HG03025 (cell line): Measurements from ENCODE around the gene DAZ3.
"Not testable (repeated sequence)": the region's sequence is repeated elsewhere in the genome, so short reads cannot be mapped to it uniquely, and the experiment has no call there.

Source experiments
- ATAC-seq: cut with Tn5 transposase; IDR thresholded peaks from one replicate; pipeline ENCODE4 v1.9.1; 2021; ENCODE audit warnings: mild to moderate bottlenecking, moderate library complexity; ENCODE audit not compliant: unreplicated experiment, low FRiP score

DAZ3 gene, protein sequence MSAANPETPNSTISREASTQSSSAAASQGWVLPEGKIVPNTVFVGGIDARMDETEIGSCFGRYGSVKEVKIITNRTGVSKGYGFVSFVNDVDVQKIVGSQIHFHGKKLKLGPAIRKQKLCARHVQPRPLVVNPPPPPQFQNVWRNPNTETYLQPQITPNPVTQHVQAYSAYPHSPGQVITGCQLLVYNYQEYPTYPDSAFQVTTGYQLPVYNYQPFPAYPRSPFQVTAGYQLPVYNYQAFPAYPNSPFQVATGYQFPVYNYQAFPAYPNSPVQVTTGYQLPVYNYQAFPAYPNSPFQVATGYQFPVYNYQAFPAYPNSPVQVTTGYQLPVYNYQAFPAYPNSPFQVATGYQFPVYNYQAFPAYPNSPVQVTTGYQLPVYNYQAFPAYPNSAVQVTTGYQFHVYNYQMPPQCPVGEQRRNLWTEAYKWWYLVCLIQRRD

DNA sequence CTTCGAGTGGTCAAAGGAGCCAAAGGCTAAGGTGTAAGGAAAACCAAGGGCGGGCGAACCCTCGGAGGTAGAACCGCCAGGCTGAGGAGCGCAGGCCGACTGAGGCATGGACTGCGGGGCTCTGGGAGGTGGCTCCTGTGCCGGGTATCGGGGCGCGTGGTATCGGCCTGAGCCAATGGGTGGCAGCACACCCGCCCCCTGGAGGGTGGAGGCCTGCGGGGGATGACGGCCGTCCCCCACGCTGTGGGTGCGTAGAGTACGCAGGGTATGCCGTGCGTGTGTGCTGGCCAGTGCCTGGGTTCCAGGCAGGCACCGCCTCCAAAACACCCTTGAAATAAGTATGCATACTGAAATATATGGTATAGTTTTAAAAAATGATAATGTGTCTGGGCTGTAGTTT, at the start of gene DAZ3:
DAZ3 (minus strand) TSS at position 101 of the 400 bp plus-strand sequence. CDS start 208 bp downstream, outside the sequence.
- not testable (repeated sequence) for ATAC-seq

DNA sequence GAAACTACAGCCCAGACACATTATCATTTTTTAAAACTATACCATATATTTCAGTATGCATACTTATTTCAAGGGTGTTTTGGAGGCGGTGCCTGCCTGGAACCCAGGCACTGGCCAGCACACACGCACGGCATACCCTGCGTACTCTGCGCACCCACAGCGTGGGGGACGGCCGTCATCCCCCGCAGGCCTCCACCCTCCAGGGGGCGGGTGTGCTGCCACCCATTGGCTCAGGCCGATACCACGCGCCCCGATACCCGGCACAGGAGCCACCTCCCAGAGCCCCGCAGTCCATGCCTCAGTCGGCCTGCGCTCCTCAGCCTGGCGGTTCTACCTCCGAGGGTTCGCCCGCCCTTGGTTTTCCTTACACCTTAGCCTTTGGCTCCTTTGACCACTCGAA, 20.4 kb upstream of the DAZ3 start, which contains the start of gene DAZ4:
DAZ4 (plus strand) TSS at position 301 of the 400 bp plus-strand sequence. CDS start 208 bp downstream, outside the sequence.
- not testable (repeated sequence) for ATAC-seq

- ATAC-seq: not testable (repeated sequence)
These were observed 11.9 kb upstream of the DAZ3 start for GRCh38 chrY:24825069-24825468.

GRCh38 chrY:24824184-24824879, 11.1 kb upstream of the DAZ3 start:
- ATAC-seq: not testable (repeated sequence)

DNA sequence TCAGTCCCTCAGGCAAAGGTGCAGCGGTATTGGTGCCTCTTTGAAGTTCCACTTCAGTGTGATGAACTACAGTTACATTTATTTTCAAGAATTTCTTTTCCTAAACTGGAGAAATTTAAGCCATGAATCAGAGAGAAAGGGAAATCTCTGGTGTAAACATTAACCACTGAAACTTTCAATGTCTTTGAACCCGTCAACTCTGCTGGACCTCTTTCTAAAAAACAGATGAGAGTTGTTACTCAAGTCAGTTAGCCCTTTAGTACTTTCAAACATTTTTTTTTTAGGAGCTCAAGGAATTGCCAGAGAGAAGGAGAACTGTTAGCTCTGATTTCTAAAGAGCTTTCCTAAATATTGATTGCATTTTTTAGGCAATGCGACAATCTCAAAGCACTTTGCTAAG, 8.6 kb upstream of the DAZ3 start:
- not testable (repeated sequence) for ATAC-seq
